ENCODE data around the gene NUP43.

The NUP43 gene

GRCh38 chr6:149727793-149728498, 18.4 kb downstream of the NUP43 start:
- DNase-seq (ENCODE audit: low read depth, low spot score), result no peak
- TF ChIP-seq CTCF (IDR thresholded peaks at IDR 0.05; ENCODE audit: low read depth, low read length), result no peak
- H3K4me3 ChIP-seq (ENCODE audit: low read depth, low read length), result no peak overlapping the region
- in situ Hi-C loops (cut with HindIII; ENCODE audit: low sequenced_read_pairs), result no loop called here

GRCh38 chr6:149725785-149726184, 20.5 kb downstream of the NUP43 start:
- in situ Hi-C loops (cut with HindIII; ENCODE audit: low sequenced_read_pairs), result no loop called here
- no peak overlapping the region for H3K4me3 ChIP-seq (ENCODE audit: low read depth, low read length)
- no peak for TF ChIP-seq CTCF (IDR thresholded peaks at IDR 0.05; ENCODE audit: low read depth, low read length)
- DNase-seq (ENCODE audit: low read depth, low spot score), result no peak

- DNase-seq (ENCODE audit: low read depth, low spot score), result peak; percentile 75
- in situ Hi-C loops (cut with HindIII; ENCODE audit: low sequenced_read_pairs), result no loop called here
- no peak overlapping the region for H3K4me3 ChIP-seq (ENCODE audit: low read depth, low read length)
- TF ChIP-seq CTCF (IDR thresholded peaks at IDR 0.05; ENCODE audit: low read depth, low read length), result peak; percentile 85
Observed at GRCh38 chr6:149723771-149724417, 22.4 kb downstream of the NUP43 start.

GRCh38 chr6:149723262-149723661, 23.1 kb downstream of the NUP43 start:
- in situ Hi-C loops (cut with HindIII; ENCODE audit: low sequenced_read_pairs), result no loop called here
- no peak overlapping the region for H3K4me3 ChIP-seq (ENCODE audit: low read depth, low read length)
- TF ChIP-seq CTCF (IDR thresholded peaks at IDR 0.05; ENCODE audit: low read depth, low read length), result no peak
- no peak for DNase-seq (ENCODE audit: low read depth, low spot score)

- no peak overlapping the region for H3K4me3 ChIP-seq (ENCODE audit: low read depth, low read length)
- in situ Hi-C loops (cut with HindIII; ENCODE audit: low sequenced_read_pairs), result no loop called here
- no peak for TF ChIP-seq CTCF (IDR thresholded peaks at IDR 0.05; ENCODE audit: low read depth, low read length)
- no peak for DNase-seq (ENCODE audit: low read depth, low spot score)
Observed at GRCh38 chr6:149719531-149719930, 26.8 kb downstream of the NUP43 start.

GRCh38 chr6:149717588-149718458, 28.5 kb downstream of the NUP43 start, which contains the start of gene LATS1:
LATS1 (minus strand) TSS chr6:149718101; CDS start chr6:149702126, 15,975 bp downstream.
- no peak for TF ChIP-seq CTCF (IDR thresholded peaks at IDR 0.05; ENCODE audit: low read depth, low read length)
- peak; percentile 83 for DNase-seq (ENCODE audit: low read depth, low spot score)
- in situ Hi-C loops (cut with HindIII; ENCODE audit: low sequenced_read_pairs), result no loop called here
- H3K4me3 ChIP-seq (ENCODE audit: low read depth, low read length), result peak within 1 kb of the TSS; percentile 85

Data from astrocyte of the spinal cord (primary cell).